Endothelial cell of umbilical vein (primary cell): ENCODE data around the gene TUBB4B. TPM values are rescaled to one million over a fixed set of nuclear protein-coding genes. Genes with fewer than 3 reads are reported as not detected.

Experiments
- BruUV-seq: library from RNA; stranded (reverse); fragments of 400-500 nt; replicated peaks from 2 replicates; lab custom pipeline; 2021; lab: Mats Ljungman, UMichigan
- CTCF ChIA-PET: fragments of 300-600, 350-600 bp; sonication (Branson Sonifier 250); formaldehyde crosslinking; loops from one replicate; lab custom pipeline; 2021; ENCODE audit warnings: antibody characterized with exemption, inconsistent platforms; lab: Charles Lee
- POLR2A ChIA-PET: fragments of 300-600, 350-600 bp; sonication (Branson Sonifier 250); formaldehyde crosslinking; loops from one replicate; lab custom pipeline; 2021; ENCODE audit warnings: antibody characterized with exemption, inconsistent platforms; lab: Charles Lee
- DNase-seq: peaks from one replicate; pipeline ENCODE4 v3.0.0-alpha.2; 2011; ENCODE audit warnings: low read depth, low spot score
- FAIRE-seq: peaks from 2 replicates; lab custom pipeline; 2011; peaks lifted over from hg19 to GRCh38; lab: Jason Lieb, UNC
- H2AFZ ChIP-seq: 2 replicates; pipeline ENCODE4 v1.6.0; 2012; ENCODE audit warnings: low read depth, low read length, control low read depth, inconsistent platforms
- H3K27ac ChIP-seq: 2 replicates; pipeline ENCODE4 v1.5.1; 2011; ENCODE audit warnings: low read depth, mild to moderate bottlenecking, control low read depth, low read length, moderate library complexity; ENCODE audit not compliant: insufficient read depth
- H3K27me3 ChIP-seq, 2 experiments: 2 replicates each; pipeline versions ENCODE4 v1.6.0 to v1.6.1; 2011; ENCODE audit warnings: low read length in 2 of 2, mixed read lengths in 1 of 2; ENCODE audit not compliant: control insufficient read depth in 2 of 2, insufficient read depth in 2 of 2
- H3K36me3 ChIP-seq, 2 experiments: 2 replicates in 1 of 2; 3 replicates in 1 of 2; pipeline ENCODE4 v1.5.1; 2011; ENCODE audit warnings: low read length in 2 of 2, mild to moderate bottlenecking in 1 of 2, moderate library complexity in 1 of 2; ENCODE audit not compliant: control insufficient read depth in 2 of 2, insufficient read depth in 2 of 2; ENCODE audit errors: extremely low read depth in 1 of 2
- H3K4me1 ChIP-seq: 3 replicates; pipeline ENCODE4 v1.5.1; 2011; ENCODE audit warnings: mild to moderate bottlenecking, low read length; ENCODE audit not compliant: control insufficient read depth, insufficient read depth; ENCODE audit errors: extremely low read depth
- H3K4me2 ChIP-seq: 2 replicates; pipeline ENCODE4 v1.6.1; 2011; ENCODE audit warnings: low read length, control low read depth, mixed read lengths; ENCODE audit not compliant: insufficient read depth
- H3K4me3 ChIP-seq, 3 experiments: fragments of 200-600 bp in 1 of 3; sonication (generic), shearing (Covaris generic) in 1 of 3; replicated peaks in 1 of 3; 2 replicates each; pipeline ENCODE4 v1.5.1; 2011 to 2016; ENCODE audit warnings: control low read depth in 3 of 3, low read length in 3 of 3, mild to moderate bottlenecking in 2 of 3, inconsistent platforms in 1 of 3, low read depth in 1 of 3, moderate library complexity in 1 of 3; ENCODE audit not compliant: insufficient read depth in 1 of 3
- H3K79me2 ChIP-seq: 2 replicates; pipeline ENCODE4 v1.6.0; 2012; ENCODE audit warnings: low read length, inconsistent platforms; ENCODE audit not compliant: control insufficient read depth, insufficient read depth
- H3K9ac ChIP-seq: replicated peaks from 2 replicates; pipeline ENCODE3; 2011; ENCODE audit warnings: low read length, control low read depth; ENCODE audit not compliant: insufficient read depth; ENCODE audit errors: extremely low read depth
- H3K9me1 ChIP-seq: replicated peaks from 3 replicates; pipeline ENCODE4 v1.6.0; 2011; ENCODE audit warnings: mild to moderate bottlenecking, low read length; ENCODE audit not compliant: control insufficient read depth, insufficient read depth; ENCODE audit errors: extremely low read depth
- H3K9me3 ChIP-seq: replicated peaks from 2 replicates; pipeline ENCODE4 v1.5.1; 2012; ENCODE audit warnings: low read length, inconsistent platforms; ENCODE audit not compliant: control insufficient read depth, insufficient read depth
- H4K20me1 ChIP-seq: replicated peaks from 2 replicates; pipeline ENCODE3; 2011; ENCODE audit warnings: mild to moderate bottlenecking, low read length; ENCODE audit not compliant: control insufficient read depth, insufficient read depth; ENCODE audit errors: extremely low read depth
- CTCF ChIP-seq, 2 donors: IDR thresholded peaks; 1 replicate in 1 of 2; 2 replicates in 1 of 2; pipeline ENCODE4 v1.5.1; 2011; ENCODE audit warnings: low read length in 2 of 2, mild to moderate bottlenecking in 2 of 2, moderate library complexity in 2 of 2, control low read depth in 1 of 2, inconsistent platforms in 1 of 2, low read depth in 1 of 2; ENCODE audit not compliant: insufficient read depth in 1 of 2; ENCODE audit errors: extremely low read depth in 1 of 2
- EZH2 ChIP-seq: IDR thresholded peaks from 2 replicates; pipeline ENCODE4 v1.6.1; 2012; ENCODE audit warnings: borderline replicate concordance, low read depth, mild to moderate bottlenecking, moderate library complexity, low read length, inconsistent platforms; ENCODE audit not compliant: severe bottlenecking
- FOS ChIP-seq: IDR thresholded peaks from 2 replicates; pipeline ENCODE4 v1.6.1; 2011; ENCODE audit warnings: mild to moderate bottlenecking, low read length, moderate library complexity, borderline replicate concordance; ENCODE audit not compliant: insufficient read depth
- GATA2 ChIP-seq: IDR thresholded peaks from 2 replicates; pipeline ENCODE4 v1.7.0; 2011; ENCODE audit warnings: low read depth, mild to moderate bottlenecking, moderate library complexity, mixed read lengths, low read length; ENCODE audit not compliant: insufficient read length, insufficient read depth
- JUN ChIP-seq: IDR thresholded peaks from 2 replicates; pipeline ENCODE4 v1.6.1; 2011; ENCODE audit warnings: borderline replicate concordance, low read depth; ENCODE audit not compliant: insufficient read length, insufficient read depth
- MAX ChIP-seq: IDR thresholded peaks from 2 replicates; pipeline ENCODE4 v1.6.1; 2011; ENCODE audit not compliant: insufficient read depth, insufficient read length
- MYC ChIP-seq: IDR thresholded peaks from one replicate; pipeline ENCODE4 v1.6.1; 2011; ENCODE audit warnings: mild to moderate bottlenecking, low read depth, low read length
- POLR2A ChIP-seq: IDR thresholded peaks from 2 replicates; pipeline ENCODE4 v1.6.1; 2012; ENCODE audit warnings: low read depth, mild to moderate bottlenecking, control low read depth, low read length
- POLR2AphosphoS5 ChIP-seq: IDR thresholded peaks from 2 replicates; pipeline ENCODE4 v1.6.1; 2012; ENCODE audit warnings: low read depth, mild to moderate bottlenecking, control low read depth, low read length, moderate library complexity; ENCODE audit not compliant: insufficient read depth
- dilution Hi-C: fragments of 300-500 bp; cut with MboI; formaldehyde crosslinking; loops from one replicate; pipeline ENCODE4 v1.15.0; 2019; ENCODE audit warnings: low sequenced_read_pairs; ENCODE audit not compliant: extremely low pct_ligation_motif_present
- intact Hi-C: fragments of 100-400 bp; cut with micrococcal nuclease; formaldehyde crosslinking; loops from one replicate; pipeline ENCODE4 v1.10.0; 2022
- polyA plus RNA-seq, 4 experiments: library from polyadenylated mRNA; depleted of rRNA in 3 of 4; stranded (reverse) in 3 of 4; unstranded in 1 of 4; fragments of >200 nt; gene quantifications; 2 replicates each; pipeline versions ENCODE4 v1.2.1 to v1.2.3, GENCODE V29; 2011 to 2012; ENCODE audit warnings: missing spikeins in 1 of 4
- total RNA-seq: library from RNA; stranded (reverse); gene quantifications from 2 replicates; pipeline ENCODE4 v1.2.3, GENCODE V29; 2021

The TUBB4B gene
- total and polyA plus RNA-seq, 2 donors (not counting 3 experiments of a cell fraction or from before 2014, with no cell fraction given), result 418 to 558 TPM

- Histone ChIP-seq H3K9ac (no peak overlapping the region), H3K9me1 (no peaks in the 10 kb centered on the region), H3K79me2 (no peaks in the 10 kb centered on the region), H3K4me3 (no peak overlapping the region), H4K20me1 (no peaks in the 10 kb centered on the region), H3K9me3 (no peaks in the 10 kb centered on the region), H2AFZ (no peak overlapping the region), H3K4me2 (no peak overlapping the region), H3K27ac (no peak overlapping the region), H3K4me1 (peaks cover 22% of the 10 kb centered on the region), H3K27me3 (no peaks in the 10 kb centered on the region), H3K36me3 (peaks cover 0 to 28% of the 10 kb centered on the region in 2 experiments)
- dilution Hi-C loops, result no loop called here
- ChIA-PET CTCF (interaction anchor here (1.1 to 1.5 kb wide), 2 partner anchors 11 to 29 kb away, joined by 3 to 6 read pairs; no protein-coding TSS in a partner anchor), POLR2A (interaction anchor here (1.3 kb wide), 1 partner anchor 21 kb away, joined by 4 read pairs; no protein-coding TSS in a partner anchor)
- no TSS peak for BruUV-seq
- DNase-seq (no peak), FAIRE-seq (no peak)
- intact Hi-C loops, result no loop called here
- TF ChIP-seq CTCF (IDR thresholded peaks at IDR 0.05; ENCODE audit: extremely low read depth in 1 of 2, insufficient read depth in 1 of 2, low read depth in 1 of 2, low read length in 2 of 2), result no peak
- no peak for TF ChIP-seq FOS
- no peak for TF ChIP-seq POLR2A
- no peak for TF ChIP-seq MYC
- TF ChIP-seq GATA2, result no peak
- TF ChIP-seq MAX, result no peak
- no peak for TF ChIP-seq EZH2
- no peak for TF ChIP-seq POLR2AphosphoS5
- TF ChIP-seq JUN, result no peak
Measured at GRCh38 chr9:137265496-137266161, 24.5 kb downstream of the TUBB4B start.
